IMR-90 (cell line): ENCODE results near the gene ALPP.

Experiments
- TF ChIP-seq, protein P1 (sequence below): fragments of 150-350 bp; IDR thresholded peaks from 2 replicates; pipeline ENCODE4 v1.6.1; 2016; ENCODE audit warnings: low read depth, mild to moderate bottlenecking, low read length, moderate library complexity, borderline replicate concordance
- TF ChIP-seq, protein P2 (sequence below): conservative IDR thresholded peaks from 2 replicates; pipeline ENCODE4 v1.5.1; 2012; ENCODE audit warnings: mild to moderate bottlenecking, low read depth, low read length, improper control_type of control experiment

DNA sequence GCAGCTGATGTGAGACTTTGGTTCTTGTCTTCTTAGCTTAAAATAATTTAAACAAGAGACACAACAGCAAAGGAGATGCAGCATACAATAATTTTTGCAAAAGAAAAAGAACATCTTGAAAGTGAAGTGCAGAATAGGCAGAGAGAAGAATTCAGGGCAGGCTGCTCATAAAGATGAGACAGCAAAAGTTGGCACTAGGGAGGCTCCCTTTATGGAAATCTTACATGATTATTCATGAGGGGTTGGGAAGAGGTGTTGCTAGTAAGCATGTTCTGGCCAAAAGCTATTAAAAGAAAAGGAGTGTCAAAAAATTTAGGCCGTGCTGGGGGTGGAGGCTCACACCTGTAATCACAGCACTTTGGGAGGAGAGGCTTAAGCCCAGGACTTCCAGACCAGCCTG is 4.2 kb upstream of the ALPP start:
- TF ChIP-seq, protein P1, sequence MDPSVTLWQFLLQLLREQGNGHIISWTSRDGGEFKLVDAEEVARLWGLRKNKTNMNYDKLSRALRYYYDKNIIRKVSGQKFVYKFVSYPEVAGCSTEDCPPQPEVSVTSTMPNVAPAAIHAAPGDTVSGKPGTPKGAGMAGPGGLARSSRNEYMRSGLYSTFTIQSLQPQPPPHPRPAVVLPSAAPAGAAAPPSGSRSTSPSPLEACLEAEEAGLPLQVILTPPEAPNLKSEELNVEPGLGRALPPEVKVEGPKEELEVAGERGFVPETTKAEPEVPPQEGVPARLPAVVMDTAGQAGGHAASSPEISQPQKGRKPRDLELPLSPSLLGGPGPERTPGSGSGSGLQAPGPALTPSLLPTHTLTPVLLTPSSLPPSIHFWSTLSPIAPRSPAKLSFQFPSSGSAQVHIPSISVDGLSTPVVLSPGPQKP: no peak
- TF ChIP-seq, protein P2, sequence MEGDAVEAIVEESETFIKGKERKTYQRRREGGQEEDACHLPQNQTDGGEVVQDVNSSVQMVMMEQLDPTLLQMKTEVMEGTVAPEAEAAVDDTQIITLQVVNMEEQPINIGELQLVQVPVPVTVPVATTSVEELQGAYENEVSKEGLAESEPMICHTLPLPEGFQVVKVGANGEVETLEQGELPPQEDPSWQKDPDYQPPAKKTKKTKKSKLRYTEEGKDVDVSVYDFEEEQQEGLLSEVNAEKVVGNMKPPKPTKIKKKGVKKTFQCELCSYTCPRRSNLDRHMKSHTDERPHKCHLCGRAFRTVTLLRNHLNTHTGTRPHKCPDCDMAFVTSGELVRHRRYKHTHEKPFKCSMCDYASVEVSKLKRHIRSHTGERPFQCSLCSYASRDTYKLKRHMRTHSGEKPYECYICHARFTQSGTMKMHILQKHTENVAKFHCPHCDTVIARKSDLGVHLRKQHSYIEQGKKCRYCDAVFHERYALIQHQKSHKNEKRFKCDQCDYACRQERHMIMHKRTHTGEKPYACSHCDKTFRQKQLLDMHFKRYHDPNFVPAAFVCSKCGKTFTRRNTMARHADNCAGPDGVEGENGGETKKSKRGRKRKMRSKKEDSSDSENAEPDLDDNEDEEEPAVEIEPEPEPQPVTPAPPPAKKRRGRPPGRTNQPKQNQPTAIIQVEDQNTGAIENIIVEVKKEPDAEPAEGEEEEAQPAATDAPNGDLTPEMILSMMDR: no peak
